Stimulated activated CD4-positive, alpha-beta T cell treated with anti-CD3 and anti-CD28 coated beads, Interleukin-15, amount 100 ng/mL, for 24 hours (primary cell): Measurements from ENCODE around the gene BEST4.
"Not testable (repeated sequence)": the region's sequence is repeated elsewhere in the genome, so short reads cannot be mapped to it uniquely, and the experiment has no call there.

Experiments
- DNase-seq: peaks from one replicate; pipeline ENCODE4 v3.0.0-alpha.2; 2020

Gene BEST4

GRCh38 chr1:44819196-44819607 lies 31.2 kb upstream of the BEST4 start:
- no peak for DNase-seq

- DNase-seq, result no peak
Observed at GRCh38 chr1:44817771-44818495, 30.0 kb upstream of the BEST4 start.

- no peak for DNase-seq
Observed at GRCh38 chr1:44817307-44817706, 29.3 kb upstream of the BEST4 start.

GRCh38 chr1:44815926-44816325 lies 28.0 kb upstream of the BEST4 start:
- not testable (repeated sequence) for DNase-seq

- DNase-seq, result no peak
Observed at GRCh38 chr1:44812822-44813543, 25.0 kb upstream of the BEST4 start.

- no peak for DNase-seq
Observed at GRCh38 chr1:44811234-44811633, 23.3 kb upstream of the BEST4 start.

- not testable (repeated sequence) for DNase-seq
Observed at GRCh38 chr1:44810762-44811105, 22.8 kb upstream of the BEST4 start.

GRCh38 chr1:44810101-44810761 lies 22.3 kb upstream of the BEST4 start:
- peak; percentile 64 for DNase-seq

- peak; percentile 93 for DNase-seq
Observed at GRCh38 chr1:44808938-44809917, 21.3 kb upstream of the BEST4 start.

- DNase-seq, result peak; percentile 87
Observed at GRCh38 chr1:44808063-44808937, 20.3 kb upstream of the BEST4 start, which contains the start of gene BTBD19. Gene BTBD19 (plus strand): TSS chr1:44808523. CDS start chr1:44808821, 298 bp downstream.

GRCh38 chr1:44807364-44808062 lies 19.5 kb upstream of the BEST4 start:
- peak; percentile 95 for DNase-seq

GRCh38 chr1:44806704-44807363 lies 18.9 kb upstream of the BEST4 start, which contains the start of gene DYNLT4:
Gene DYNLT4 (minus strand): TSS chr1:44807351. CDS start chr1:44806668, 683 bp downstream.
- peak; percentile 13 for DNase-seq

- no peak for DNase-seq
Observed at GRCh38 chr1:44806025-44806703, 18.2 kb upstream of the BEST4 start.

GRCh38 chr1:44805311-44806024 lies 17.5 kb upstream of the BEST4 start:
- DNase-seq, result no peak

GRCh38 chr1:44803312-44804095 lies 15.5 kb upstream of the BEST4 start:
- DNase-seq, result no peak

- DNase-seq, result no peak
Observed at GRCh38 chr1:44803062-44803311, 15.0 kb upstream of the BEST4 start.

- DNase-seq, result no peak
Observed at GRCh38 chr1:44802306-44803061, 14.5 kb upstream of the BEST4 start.
